MCF 10A (cell line): Measurements from ENCODE around the gene SLC34A1. TPM values are rescaled to one million over a fixed set of nuclear protein-coding genes. Genes with fewer than 3 reads are reported as not detected.
"Not testable (repeated sequence)": the region's sequence is repeated elsewhere in the genome, so short reads cannot be mapped to it uniquely, and the experiment has no call there.

ENCODE experiments used
- BruUV-seq: library from RNA; stranded (reverse); fragments of 400-500 nt; replicated peaks from 2 replicates; lab custom pipeline; 2021; lab: Mats Ljungman, UMichigan
- CTCF ChIA-PET: fragments of 300-600 bp; sonication (Branson Sonifier 250); formaldehyde crosslinking; extraction: SDS; loops from one replicate; lab custom pipeline; 2021; ENCODE audit warnings: antibody characterized with exemption, inconsistent platforms; lab: Yijun Ruan, JAX
- POLR2A ChIA-PET: fragments of 300-600, 350-650 bp; sonication (Branson Sonifier 250); formaldehyde crosslinking; extraction: SDS; loops from one replicate; lab custom pipeline; 2020; ENCODE audit warnings: antibody characterized with exemption, inconsistent platforms; lab: Yijun Ruan, JAX
- DNase-seq: peaks from one replicate; pipeline ENCODE4 v3.0.0-alpha.2; 2018; ENCODE audit not compliant: unreplicated experiment
- H3K27ac Mint-ChIP-seq: one replicate; pipeline ENCODE4 v1.8.0; 2022; ENCODE audit warnings: mild to moderate bottlenecking, low read depth, mixed read lengths; ENCODE audit not compliant: unreplicated experiment
- H3K27me3 Mint-ChIP-seq: one replicate; pipeline ENCODE4 v1.8.0; 2022; ENCODE audit warnings: mixed read lengths; ENCODE audit not compliant: insufficient read depth, unreplicated experiment
- H3K36me3 Mint-ChIP-seq: one replicate; pipeline ENCODE4 v1.8.0; 2022; ENCODE audit warnings: mild to moderate bottlenecking, moderate library complexity, mixed read lengths; ENCODE audit not compliant: insufficient read depth, unreplicated experiment
- H3K4me1 Mint-ChIP-seq: one replicate; pipeline ENCODE4 v1.8.0; 2022; ENCODE audit warnings: mixed read lengths; ENCODE audit not compliant: insufficient read depth, unreplicated experiment
- H3K4me3 Mint-ChIP-seq: one replicate; pipeline ENCODE4 v1.8.0; 2022; ENCODE audit warnings: mild to moderate bottlenecking, moderate library complexity, mixed read lengths; ENCODE audit not compliant: unreplicated experiment
- H3K9me3 Mint-ChIP-seq: one replicate; pipeline ENCODE4 v1.8.0; 2022; ENCODE audit warnings: mixed read lengths; ENCODE audit not compliant: unreplicated experiment
- CTCF ChIP-seq: fragments of 200-600 bp; IDR thresholded peaks from one replicate; pipeline ENCODE4 v1.8.0; 2022; ENCODE audit warnings: antibody characterized with exemption, mild to moderate bottlenecking; ENCODE audit not compliant: unreplicated experiment
- intact Hi-C: fragments of 100-400 bp; cut with micrococcal nuclease; formaldehyde crosslinking; loops from 2 replicates; pipeline ENCODE4 v1.14.1; 2022
- total RNA-seq: library from RNA; stranded (reverse); gene quantifications from 2 replicates; pipeline ENCODE4 v1.2.3, GENCODE V29; 2022

Gene SLC34A1
- total RNA-seq, 1 experiment from 2014 or later = not detected

DNA sequence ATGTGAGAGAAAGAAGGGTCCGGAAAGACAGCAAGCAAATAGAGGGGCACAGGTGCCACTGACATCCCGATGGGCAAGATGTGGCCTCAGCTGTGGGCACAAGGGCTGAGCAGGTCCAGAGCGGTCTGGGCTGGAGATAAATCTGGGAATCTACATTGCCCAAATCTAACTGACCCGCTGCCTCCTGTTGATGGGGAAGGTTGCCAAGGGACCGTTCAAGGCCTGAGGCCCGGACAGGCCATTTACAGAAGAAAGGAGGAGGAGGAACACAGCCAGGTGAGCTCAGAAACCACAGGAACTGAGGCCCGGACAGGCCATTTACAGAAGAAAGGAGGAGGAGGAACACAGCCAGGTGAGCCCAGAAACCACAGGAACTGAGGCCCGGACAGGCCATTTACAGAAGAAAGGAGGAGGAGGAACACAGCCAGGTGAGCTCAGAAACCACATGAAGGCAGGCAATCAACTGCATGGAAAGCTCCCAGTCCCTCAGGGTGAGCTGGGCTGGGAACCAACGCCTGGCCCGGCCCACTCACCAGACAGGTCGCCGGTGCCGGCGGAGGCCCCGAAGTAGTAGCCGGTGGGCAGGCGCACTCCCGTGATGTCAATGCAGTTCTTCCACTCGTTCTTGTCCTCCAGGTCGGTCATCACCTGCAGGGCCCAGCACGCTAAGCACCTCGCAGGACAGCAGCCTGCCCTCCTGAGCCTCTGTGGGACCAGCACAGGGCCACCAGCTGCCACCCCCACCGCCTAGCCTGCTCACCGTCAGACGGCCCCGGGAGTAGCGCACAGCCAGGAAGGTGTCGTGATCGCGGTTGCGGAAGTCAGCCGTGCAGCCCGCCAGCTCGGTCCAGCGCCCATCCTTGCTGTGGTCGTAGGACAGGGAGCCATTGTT, 47.4 kb upstream of the SLC34A1 start:
- H3K27me3 Mint-ChIP-seq = no peaks in the 10 kb centered on the region

DNA sequence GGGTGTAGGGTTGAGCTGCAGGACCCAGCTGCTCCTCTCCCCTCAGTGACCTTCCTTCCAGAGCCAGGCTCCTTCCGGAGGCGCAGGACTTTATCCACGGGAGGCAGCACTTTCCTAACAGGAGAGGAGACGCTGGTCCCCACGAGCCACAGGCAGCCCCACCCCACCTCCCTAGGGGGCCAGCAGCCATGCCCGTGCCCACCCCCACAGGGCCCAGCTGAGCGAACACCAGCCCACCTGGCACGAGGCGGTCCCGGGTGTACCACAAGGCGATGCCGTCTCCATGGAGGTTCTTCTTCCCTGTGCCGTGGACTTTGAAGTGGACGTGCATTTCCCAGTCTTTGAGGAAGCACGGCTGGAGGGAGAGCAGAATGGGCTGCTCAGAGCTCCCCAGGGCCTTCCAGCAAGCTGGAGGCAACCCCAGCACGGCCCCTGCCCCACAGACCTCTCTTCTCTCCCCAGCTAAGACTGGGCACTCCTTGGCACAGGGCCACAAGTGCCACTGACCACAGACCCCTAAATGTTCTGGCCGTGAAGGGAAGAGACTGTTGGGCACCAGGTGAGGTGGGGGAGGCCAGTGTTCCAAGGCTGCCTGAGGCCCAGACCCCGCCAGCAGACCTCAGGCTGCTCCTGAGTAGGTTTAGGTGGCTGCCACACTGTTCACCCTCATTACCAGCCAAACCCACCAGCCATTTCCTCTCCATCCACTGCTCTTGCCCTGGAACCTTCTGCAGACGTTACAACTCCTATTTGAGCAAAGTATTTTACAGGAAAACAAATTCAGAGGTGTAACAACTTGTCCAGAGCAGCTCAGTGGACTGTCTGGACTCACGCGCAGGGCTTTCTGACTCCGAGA, 45.8 kb upstream of the SLC34A1 start:
- CTCF ChIA-PET = interaction anchor here (0.6 to 1.4 kb wide), 4 partner anchors 10 to 52 kb away, joined by 3 read pairs; no protein-coding TSS in a partner anchor
- intact Hi-C loops = no loop called here
- Mint-ChIP-seq H3K36me3 (peaks cover 72% of the 10 kb centered on the region), H3K27ac (peak overlapping the region; percentile 36), H3K4me3 (no peak overlapping the region), H3K27me3 (no peaks in the 10 kb centered on the region), H3K9me3 (no peaks in the 10 kb centered on the region), H3K4me1 (peaks cover 10% of the 10 kb centered on the region)
- TF ChIP-seq CTCF = no peak
- BruUV-seq = no TSS peak
- DNase-seq = no peak
- POLR2A ChIA-PET = interaction anchor here (0.6 kb wide), 1 partner anchor 441 kb away, joined by 3 read pairs; no protein-coding TSS in a partner anchor

More for the DNA sequence above, 47.4 kb upstream of the SLC34A1 start:
- intact Hi-C loops = no loop called here
- no peak overlapping the region for H3K4me3 Mint-ChIP-seq
- no peak for TF ChIP-seq CTCF
- no TSS peak for BruUV-seq
- peaks cover 73% of the 10 kb centered on the region for H3K36me3 Mint-ChIP-seq
- peak overlapping the region; percentile 2 for H3K27ac Mint-ChIP-seq
- ChIA-PET POLR2A (no interaction called here), CTCF (interaction anchor here (1.2 to 1.7 kb wide), 4 partner anchors 19 to 53 kb away, joined by 3 to 5 read pairs (median 4); no protein-coding TSS in a partner anchor)
- no peak for DNase-seq
- H3K4me1 Mint-ChIP-seq = peaks cover 8% of the 10 kb centered on the region
- no peaks in the 10 kb centered on the region for H3K9me3 Mint-ChIP-seq

DNA sequence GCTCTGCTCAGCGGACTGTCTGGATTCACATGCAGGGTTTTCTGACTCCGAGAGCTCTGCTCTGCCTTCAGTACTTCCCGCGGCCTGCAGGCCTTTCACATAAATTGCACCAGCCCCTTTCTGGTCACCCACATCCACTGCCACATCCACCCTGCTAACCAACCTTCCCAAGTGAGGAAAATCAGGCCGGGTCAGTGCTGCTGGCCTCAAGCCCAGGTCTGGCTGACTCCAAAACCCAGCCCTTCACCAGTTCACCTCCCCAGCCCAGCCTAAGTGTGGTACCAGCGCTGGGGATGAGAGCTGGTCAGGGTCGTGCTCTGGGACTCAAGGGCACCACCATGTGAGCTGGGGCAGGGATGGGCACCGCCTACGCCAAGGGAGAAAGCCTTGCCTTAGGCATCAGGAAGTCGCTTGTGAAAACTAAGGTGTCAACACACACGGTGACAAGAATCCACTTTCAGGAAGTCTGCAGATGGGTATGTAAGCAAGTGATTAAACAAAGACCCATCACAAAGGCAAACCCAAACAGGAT, 45.1 kb upstream of the SLC34A1 start:
- TF ChIP-seq CTCF = no peak
- peaks cover 65% of the 10 kb centered on the region for H3K36me3 Mint-ChIP-seq
- no TSS peak for BruUV-seq
- peaks cover 13% of the 10 kb centered on the region for H3K4me1 Mint-ChIP-seq
- no peaks in the 10 kb centered on the region for H3K27me3 Mint-ChIP-seq
- peak overlapping the region; percentile 36 for H3K27ac Mint-ChIP-seq
- CTCF ChIA-PET = interaction anchor here (0.6 to 1.4 kb wide), 3 partner anchors 11 to 52 kb away, joined by 3 read pairs; no protein-coding TSS in a partner anchor
- intact Hi-C loops = no loop called here
- POLR2A ChIA-PET = interaction anchor here (0.6 kb wide), 1 partner anchor 441 kb away, joined by 3 read pairs; no protein-coding TSS in a partner anchor
- H3K4me3 Mint-ChIP-seq = no peak overlapping the region
- DNase-seq = no peak
- H3K9me3 Mint-ChIP-seq = no peaks in the 10 kb centered on the region

DNA sequence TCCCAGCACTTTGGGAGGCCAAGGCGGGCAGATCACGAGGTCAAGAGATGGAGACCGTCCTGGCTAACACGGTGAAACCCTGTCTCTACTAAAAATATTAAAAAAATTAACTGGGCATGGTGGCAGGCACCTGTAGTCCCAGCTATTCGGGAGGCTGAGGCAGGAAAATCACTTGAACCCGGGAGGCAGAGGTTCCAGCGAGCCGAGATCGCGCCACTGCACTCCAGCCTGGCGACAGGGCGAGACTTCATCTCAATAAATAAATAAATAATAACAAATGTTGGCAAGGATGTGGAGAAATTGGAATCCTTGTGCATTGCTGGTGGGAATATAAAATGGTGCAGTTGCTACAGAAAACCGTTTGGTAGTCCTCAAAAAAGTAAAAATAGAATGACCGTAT, 41.2 kb upstream of the SLC34A1 start:
- H3K27me3 Mint-ChIP-seq, POLR2A ChIA-PET, H3K9me3 Mint-ChIP-seq, BruUV-seq, H3K4me3 Mint-ChIP-seq, DNase-seq, intact Hi-C loops, H3K27ac Mint-ChIP-seq: not testable (repeated sequence)
- Mint-ChIP-seq H3K4me1 (peaks cover 23% of the 10 kb centered on the region), H3K36me3 (peaks cover 68% of the 10 kb centered on the region)
- CTCF ChIA-PET = interaction anchor here (1.3 kb wide), 1 partner anchor 28 kb away, joined by 10 read pairs; no protein-coding TSS in a partner anchor
